GM10847 (cell line): ENCODE data around the gene ZNF804A.

Experiments
- POLR2A ChIP-seq: IDR thresholded peaks from 2 replicates; pipeline ENCODE4 v1.6.1; 2011; ENCODE audit not compliant: insufficient read length; ENCODE audit errors: extremely low read depth

The ZNF804A gene

GRCh38 chr2:184945326-184945725 is 347.0 kb downstream of the ZNF804A start:
- TF ChIP-seq POLR2A = no peak

- no peak for TF ChIP-seq POLR2A
These were observed 347.5 kb downstream of the ZNF804A start for GRCh38 chr2:184945824-184946223.

- no peak for TF ChIP-seq POLR2A
These were observed 358.5 kb downstream of the ZNF804A start for GRCh38 chr2:184956856-184957255.

GRCh38 chr2:184971546-184972068 is 373.3 kb downstream of the ZNF804A start:
- TF ChIP-seq POLR2A = no peak
